Fibroblast of the conjunctiva (primary cell): ENCODE results near the gene TANC1.

Source experiments
- DNase-seq: peaks from one replicate; pipeline ENCODE4 v3.0.0-alpha.2; 2010; ENCODE audit warnings: low read depth

Gene TANC1

GRCh38 chr2:158968396-158969161 is at the start of gene TANC1:
Gene TANC1, plus strand, starts transcription at chr2:158968640. Its CDS starts 97,271 bp downstream, at chr2:159065911.
- peak; percentile 79 for DNase-seq

GRCh38 chr2:158921599-158922408 is 46.6 kb upstream of the TANC1 start:
- DNase-seq, result no peak

- DNase-seq, result no peak
These were observed 45.8 kb upstream of the TANC1 start for GRCh38 chr2:158922601-158923000.

- peak; percentile 12 for DNase-seq
These were observed 45.3 kb upstream of the TANC1 start for GRCh38 chr2:158923180-158923594.

GRCh38 chr2:158923641-158924040 is 44.8 kb upstream of the TANC1 start:
- no peak for DNase-seq

GRCh38 chr2:158926478-158926948 is 41.9 kb upstream of the TANC1 start:
- DNase-seq, result peak; percentile 22

- DNase-seq, result no peak
These were observed 39.9 kb upstream of the TANC1 start for GRCh38 chr2:158928515-158928914.

GRCh38 chr2:158928965-158929364 is 39.5 kb upstream of the TANC1 start:
- no peak for DNase-seq

- no peak for DNase-seq
These were observed 36.9 kb upstream of the TANC1 start for GRCh38 chr2:158931572-158931971.

- DNase-seq, result no peak
These were observed 36.3 kb upstream of the TANC1 start for GRCh38 chr2:158932131-158932645.

GRCh38 chr2:158934170-158934569 is 34.3 kb upstream of the TANC1 start:
- DNase-seq, result no peak

GRCh38 chr2:158935617-158936016 is 32.8 kb upstream of the TANC1 start:
- DNase-seq, result no peak

GRCh38 chr2:158936978-158937377 is 31.5 kb upstream of the TANC1 start:
- DNase-seq, result peak; percentile 83

GRCh38 chr2:158940356-158940755 is 28.1 kb upstream of the TANC1 start:
- no peak for DNase-seq

- no peak for DNase-seq
These were observed 24.5 kb upstream of the TANC1 start for GRCh38 chr2:158943973-158944372.

GRCh38 chr2:158948964-158949699 is 19.3 kb upstream of the TANC1 start:
- DNase-seq, result no peak

- DNase-seq, result peak; percentile 43
These were observed 15.0 kb upstream of the TANC1 start for GRCh38 chr2:158953454-158953853.

GRCh38 chr2:158953926-158954763 is 14.3 kb upstream of the TANC1 start:
- DNase-seq, result peak; percentile 84

GRCh38 chr2:158955842-158956365 is 12.5 kb upstream of the TANC1 start:
- no peak for DNase-seq

GRCh38 chr2:158958365-158958764 is 10.1 kb upstream of the TANC1 start:
- no peak for DNase-seq

- no peak for DNase-seq
These were observed 8.2 kb upstream of the TANC1 start for GRCh38 chr2:158960193-158960592.
